Stimulated activated CD4-positive, alpha-beta T cell treated with anti-CD3 and anti-CD28 coated beads, Interleukin-15, amount 100 ng/mL, for 24 hours (primary cell): ENCODE measurements around the gene MACROH2A2.
"Not testable (repeated sequence)": the region's sequence is repeated elsewhere in the genome, so short reads cannot be mapped to it uniquely, and the experiment has no call there.

Experiments used
- DNase-seq: peaks from one replicate; pipeline ENCODE4 v3.0.0-alpha.2; 2020

The MACROH2A2 gene

DNA sequence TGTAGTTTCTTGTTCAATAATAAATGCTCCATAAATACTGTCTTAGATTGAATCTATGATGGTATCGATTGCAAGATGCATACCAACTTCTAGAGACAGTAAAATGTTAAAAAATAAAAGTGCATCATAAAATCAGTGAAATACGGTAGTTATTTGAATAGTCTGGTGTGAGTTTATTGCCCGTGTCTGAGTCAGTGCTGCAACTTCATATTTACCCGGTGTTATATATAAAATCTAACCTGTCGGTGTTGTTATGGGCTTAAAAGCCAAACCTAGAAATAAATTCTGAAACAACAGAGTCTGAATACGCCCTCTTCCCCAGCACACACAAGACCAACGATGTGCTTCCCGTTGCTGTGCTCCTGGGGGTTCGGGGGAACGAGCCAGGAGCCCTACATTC, 16.3 kb downstream of the MACROH2A2 start:
- DNase-seq = no peak

DNA sequence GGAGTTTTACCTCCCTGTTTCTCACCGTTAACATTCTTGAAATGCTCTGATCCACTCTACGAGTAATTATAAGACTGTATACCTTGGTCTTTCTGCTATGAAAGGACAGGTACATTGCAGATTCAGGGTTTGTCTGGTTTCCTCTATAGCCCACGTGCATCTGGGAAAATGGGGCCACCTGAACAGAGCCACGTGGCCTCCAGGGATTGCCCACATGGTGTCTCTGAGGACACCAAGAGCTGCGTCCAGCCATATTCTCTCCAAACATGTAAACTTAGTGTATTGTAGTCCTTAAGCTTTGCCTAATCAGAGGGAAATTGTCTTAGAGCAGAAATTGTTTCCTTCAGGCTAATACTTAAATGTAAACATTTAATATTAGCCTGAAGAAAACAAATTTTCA, 16.7 kb downstream of the MACROH2A2 start:
- no peak for DNase-seq

DNA sequence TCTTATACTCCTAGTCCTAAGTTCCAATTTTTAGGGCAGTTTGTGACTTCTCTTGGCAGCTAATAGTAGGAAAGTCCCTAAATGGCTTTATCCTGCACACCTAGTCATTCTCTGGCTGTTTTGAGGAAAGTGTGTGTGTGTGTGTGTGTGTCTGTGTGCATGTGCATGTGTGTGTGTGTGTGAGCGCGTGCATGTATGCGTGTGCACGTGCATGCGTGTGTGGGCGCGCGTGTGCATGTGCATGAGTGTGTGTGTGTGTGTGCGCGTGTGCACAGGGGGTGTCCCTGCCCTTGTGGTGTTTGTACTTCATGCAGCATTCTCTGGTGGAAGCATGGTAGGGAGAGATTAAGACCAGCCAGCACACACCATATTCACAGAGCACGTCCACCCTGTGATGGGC, 18.2 kb downstream of the MACROH2A2 start:
- no peak for DNase-seq

DNA sequence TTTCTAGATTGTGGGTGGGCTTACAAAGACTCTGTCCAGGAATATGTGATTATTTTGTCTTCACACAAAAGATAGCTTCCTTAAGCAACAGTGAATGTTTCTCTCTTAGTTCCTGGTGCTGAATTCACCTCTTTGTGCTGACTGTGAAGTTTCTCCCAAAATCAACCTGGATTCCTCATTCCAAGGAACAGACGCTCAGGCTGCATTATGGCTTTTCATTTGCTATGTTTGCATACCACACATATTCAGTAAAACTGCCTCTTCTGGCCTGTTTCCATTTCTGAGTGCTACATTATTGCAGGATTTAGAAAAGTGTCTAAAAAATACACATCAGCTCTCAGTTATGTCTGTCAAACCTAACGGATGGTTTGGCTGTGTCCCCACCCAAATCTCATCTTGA, 21.5 kb downstream of the MACROH2A2 start:
- DNase-seq = no peak

DNA sequence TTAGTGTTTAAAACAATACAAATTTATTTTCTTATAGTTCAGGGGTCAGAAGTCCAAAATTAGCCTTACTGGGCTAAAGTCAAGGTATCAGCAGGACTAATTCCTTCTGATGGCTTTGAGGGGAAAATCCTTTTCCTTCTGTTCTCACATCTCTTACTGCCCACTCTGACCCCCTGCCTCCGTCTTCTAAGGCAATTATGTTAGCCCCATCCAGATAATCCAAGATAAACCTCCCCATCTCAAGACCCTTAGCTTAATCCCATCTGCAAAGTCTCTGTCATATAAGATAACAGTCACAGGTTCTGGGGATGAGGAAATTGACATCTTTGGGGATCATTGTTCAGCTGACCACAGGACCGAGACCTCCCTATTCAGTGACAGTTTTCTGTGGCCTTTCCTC, 22.3 kb downstream of the MACROH2A2 start:
- no peak for DNase-seq

DNA sequence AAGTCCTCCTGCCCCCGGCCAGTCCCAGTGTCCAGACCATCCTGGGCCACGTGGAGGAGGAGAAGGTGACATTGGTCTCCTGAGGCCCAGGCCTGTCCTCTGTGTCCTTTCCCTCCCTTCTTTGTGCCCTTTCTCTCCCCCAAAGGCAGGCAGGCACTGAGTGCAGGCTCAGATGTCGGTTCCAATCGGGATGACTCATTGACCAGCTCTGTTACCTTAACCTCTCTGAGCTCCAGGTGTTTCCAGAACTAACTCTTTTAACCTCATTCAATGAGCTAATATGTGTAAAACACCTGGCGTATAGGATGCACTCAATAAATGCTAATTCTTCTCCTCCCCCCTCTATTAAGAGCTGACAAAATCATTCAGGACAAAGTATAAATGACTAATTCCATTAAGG, 25.7 kb downstream of the MACROH2A2 start:
- no peak for DNase-seq

DNA sequence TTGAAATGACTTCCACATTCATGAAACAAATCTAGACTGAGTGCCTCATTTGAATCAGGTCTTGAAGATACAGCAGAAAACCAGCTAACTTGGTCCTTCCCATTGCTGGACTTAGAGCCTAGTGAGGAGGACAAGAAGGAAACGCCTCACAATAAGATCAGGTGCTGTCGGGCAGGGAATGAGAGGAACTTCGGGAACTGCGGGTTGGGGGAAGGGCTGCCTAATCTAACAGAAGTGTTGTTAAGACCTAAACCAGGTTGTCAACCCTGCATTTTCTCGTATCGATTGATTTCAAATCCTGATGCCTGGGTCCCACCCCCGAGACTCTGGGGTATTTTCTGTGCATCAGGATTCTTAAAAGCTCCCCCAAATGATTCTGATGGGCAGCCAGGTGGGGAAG, 26.3 kb downstream of the MACROH2A2 start:
- DNase-seq = no peak

DNA sequence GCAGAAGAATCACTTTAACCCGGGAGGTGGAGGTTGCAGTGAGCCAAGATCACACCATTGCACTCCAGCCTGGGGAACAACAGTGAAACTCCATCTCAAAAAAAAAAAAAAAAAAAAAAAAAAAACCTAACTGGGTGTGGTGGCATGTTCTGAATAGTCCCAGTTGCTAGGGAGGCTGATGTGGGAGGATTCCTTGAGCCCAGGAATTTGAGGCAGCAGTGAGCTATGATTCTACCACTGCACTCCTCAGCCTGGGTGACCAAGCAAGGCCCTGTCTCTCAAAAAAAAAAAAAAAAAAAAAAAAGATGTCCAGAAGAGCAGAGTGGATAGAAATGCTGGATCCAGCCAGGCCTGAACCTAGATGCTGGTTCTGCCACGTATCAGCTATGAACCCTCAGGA, 28.1 kb downstream of the MACROH2A2 start:
- not testable (repeated sequence) for DNase-seq

DNA sequence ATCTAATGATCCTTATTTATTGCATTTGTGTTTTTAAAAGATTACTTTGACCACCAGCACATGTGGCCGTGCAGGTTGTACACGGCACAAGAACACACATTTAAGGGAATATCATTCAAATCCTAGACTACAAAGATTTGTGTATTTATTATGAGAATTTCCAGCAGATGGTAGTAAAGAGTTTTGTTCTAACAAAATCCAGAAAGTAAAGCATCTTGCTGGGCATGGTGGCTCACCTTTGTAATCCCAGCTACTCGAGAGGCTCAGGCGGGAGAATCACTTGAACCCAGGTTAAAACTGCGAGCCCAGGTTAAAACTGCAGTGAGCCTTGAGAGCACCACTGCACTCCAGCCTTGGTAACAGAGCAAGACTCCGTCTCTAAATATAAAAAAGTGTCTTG, 31.5 kb downstream of the MACROH2A2 start:
- no peak for DNase-seq

DNA sequence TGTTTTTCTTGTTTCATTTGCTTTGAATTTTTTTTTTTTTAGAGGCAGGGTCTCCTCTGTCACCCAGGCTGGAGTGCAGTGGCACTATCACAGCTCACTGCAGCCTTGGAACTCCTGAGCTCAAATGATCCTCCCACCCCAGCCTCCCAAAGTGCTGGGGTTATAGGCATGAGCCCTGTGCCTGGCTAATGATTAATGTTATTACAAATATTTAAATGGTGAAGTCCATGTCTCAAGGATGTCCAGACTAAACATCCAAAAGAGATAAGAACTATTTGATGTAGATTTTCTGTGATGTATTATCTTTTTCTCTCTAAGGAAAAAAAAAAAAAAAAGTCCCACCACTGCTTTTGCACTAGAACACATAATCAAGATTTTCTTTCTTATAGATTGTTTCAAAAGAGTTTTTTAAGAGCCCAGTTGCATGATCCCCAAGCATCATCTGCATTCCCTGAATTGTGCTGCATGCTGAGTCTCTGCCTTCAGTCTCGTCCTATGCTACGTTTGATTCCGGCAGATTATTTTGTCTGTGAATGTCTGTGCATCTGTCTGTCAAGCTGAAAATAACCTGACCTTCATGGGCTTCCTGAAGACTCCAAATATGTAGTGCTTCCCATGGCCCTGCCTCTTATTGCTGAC, 33.4 kb downstream of the MACROH2A2 start:
- no peak for DNase-seq

DNA sequence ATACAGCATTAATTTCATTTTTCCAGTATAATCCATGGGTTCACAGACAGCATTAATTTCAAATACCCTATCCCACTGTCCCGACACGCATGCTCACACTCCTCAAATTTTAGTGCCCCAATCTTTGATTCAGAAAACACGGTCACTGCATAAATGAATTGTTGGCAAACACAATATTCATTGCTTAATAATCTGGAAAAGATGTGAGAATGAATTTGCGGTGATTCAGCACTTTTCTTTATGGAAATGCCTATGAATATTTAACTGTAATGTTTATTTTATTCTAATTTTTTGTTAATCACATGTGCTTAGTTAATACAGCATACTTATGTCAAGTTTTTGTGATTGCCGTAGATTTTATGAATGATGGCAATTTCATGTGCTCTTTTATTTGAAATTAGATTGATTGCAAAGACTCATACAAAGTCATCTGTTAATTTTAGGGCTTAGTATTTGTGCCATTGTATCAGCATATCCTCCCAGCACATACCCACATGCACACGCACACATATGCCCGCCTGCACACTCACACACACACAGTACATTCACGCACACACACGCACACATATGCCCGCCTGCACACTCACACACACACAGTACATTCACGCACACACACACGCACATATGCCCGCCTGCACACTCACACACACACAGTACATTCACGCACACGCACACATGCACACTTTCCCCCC, 35.1 kb downstream of the MACROH2A2 start:
- DNase-seq = no peak

DNA sequence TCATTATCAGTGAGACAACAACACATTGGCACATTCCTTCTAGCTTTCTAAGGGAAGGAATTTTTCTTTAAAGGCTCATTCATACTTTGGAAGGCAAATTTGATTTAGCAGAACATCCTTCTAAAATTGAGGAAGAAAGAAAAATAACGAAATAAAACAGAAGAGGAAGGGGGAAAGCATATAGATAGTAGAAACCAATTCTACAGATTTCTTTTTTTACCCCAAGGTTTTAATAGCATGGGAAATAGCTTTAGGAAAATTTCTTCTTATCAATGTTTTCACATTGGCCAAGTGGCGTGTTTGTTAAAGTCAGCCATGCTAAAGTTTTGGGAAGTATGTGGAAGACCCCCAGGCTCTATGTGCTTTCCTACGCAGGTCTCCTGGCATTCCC, 35.7 kb downstream of the MACROH2A2 start:
- no peak for DNase-seq

DNA sequence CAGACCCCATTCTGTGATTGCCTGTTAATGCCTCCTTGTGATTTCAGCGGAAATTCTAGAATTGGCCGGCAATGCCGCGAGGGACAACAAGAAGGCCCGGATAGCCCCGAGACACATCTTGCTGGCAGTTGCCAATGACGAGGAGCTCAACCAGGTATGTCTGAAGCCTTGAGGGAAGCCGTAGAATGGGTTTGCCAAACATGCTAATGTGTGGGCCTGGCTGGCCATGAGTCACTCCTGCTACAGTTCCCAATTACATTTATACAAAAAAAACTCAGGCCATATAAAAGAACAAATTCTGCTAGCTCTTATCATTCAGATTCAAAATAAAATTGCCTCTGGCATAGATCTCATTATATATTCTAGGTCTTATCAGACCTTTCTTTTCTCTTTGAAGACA, 37.4 kb downstream of the MACROH2A2 start:
- DNase-seq = no peak

DNA sequence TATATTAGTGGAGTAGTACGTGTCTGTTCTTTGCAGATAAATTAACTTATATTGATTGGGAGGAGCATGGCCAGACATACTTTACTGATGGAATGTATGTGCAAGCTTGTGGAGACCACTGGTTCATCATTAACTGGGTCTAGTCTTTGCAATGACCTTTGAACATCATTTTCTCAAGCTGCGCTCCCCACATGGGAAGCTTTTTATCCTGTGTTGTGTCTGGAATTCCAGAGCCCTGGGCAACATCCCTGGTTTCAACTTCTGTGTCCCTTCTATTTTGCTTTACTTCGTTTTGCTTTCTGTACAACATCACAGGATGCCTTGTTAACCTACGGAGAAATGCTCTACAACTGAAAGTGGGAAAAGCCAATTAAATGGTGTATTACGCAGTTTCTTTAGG, 38.3 kb downstream of the MACROH2A2 start:
- DNase-seq = no peak

DNA sequence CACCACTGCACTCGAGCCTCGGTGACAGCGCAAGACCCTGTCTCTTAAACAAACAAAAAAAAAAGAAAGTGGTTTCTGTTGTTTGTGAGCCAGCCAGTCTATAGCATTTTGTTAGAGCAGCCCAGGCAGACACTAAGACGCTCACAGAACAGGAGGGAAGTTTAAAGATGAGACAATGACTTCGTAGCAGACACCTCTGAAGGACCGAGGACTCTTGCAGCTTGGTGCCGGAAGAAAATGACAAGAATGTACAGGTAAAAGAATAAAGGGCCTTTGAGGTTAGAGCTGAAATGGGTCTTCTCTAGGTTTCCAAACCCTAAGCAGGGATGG, 39.7 kb downstream of the MACROH2A2 start:
- DNase-seq = no peak

DNA sequence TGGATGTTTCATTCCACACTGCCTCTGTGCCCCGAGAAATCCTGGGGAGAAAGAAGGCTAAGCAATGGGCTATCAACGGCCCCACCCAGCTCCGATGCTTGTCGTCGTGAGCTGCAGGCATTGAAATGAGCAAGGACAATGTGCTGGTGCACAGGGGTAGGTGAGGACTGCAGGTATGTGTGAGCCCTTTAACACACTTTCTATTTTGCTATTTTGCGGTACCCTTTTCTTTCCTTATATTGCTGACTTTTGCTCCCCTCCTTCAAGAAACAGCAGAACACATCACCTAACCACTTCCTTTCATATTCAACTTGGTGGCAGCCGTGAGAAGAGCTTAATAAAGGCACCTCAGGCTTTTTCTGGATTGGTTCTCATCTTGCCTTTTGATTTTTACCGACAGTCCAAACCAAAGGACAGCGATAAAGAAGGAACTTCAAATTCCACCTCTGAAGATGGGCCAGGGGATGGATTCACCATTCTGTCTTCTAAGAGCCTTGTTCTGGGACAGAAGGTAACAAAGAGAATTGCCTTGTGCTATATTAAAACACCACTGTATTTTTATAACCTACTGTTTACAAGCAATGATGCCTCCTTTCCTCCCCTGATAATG, 40.8 kb downstream of the MACROH2A2 start:
- peak; percentile 27 for DNase-seq

DNA sequence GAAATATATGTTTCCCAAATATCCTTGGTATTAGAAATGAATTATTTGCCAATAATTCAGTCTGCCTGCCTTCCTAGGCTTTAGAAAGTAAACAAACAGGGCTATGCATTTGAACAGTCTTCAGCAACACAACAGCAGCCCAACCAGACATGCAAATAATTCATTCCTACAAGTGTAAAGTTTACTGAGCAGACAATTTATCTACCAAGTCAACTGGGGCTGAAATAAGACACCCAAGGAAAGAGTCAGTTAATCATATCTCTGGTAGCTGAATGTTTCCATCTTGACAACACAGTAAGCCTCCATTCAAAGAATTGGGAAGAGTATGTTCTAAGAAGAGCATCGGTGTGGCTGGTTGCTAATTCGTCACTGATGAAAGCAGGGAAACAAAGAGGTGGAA, 41.6 kb downstream of the MACROH2A2 start:
- DNase-seq = no peak

DNA sequence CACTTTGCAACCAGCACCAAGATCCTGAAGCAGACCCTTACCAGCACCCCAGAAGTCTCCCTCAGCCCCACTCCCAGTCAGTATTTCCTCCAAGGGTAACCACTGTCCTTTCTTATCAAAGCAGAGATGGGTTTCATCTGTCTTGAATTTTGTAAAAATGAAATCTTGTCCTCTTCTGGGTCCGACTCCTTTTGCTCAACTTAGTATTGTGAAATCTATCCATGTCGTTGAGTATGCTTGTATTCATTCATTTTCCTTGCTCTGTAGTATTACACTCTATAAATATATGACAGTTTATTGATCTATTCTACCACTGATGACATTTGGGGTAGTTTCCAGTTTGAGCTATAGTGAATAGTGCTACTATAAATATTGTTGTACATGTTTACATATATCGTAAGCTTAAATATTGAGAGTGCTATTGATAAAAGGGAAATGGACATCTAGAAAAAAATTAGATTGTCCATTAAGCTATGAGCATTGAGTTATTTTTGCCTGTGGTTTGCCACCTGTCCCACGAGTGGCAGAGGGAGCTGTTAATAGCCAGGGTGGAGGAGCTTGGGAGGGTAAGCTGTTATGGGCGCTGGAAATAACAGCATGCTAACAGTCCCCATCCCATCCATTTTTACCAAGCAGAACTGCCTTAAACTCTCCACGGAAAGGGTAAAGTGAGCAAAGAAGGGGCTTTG, 43.5 kb downstream of the MACROH2A2 start:
- no peak for DNase-seq

DNA sequence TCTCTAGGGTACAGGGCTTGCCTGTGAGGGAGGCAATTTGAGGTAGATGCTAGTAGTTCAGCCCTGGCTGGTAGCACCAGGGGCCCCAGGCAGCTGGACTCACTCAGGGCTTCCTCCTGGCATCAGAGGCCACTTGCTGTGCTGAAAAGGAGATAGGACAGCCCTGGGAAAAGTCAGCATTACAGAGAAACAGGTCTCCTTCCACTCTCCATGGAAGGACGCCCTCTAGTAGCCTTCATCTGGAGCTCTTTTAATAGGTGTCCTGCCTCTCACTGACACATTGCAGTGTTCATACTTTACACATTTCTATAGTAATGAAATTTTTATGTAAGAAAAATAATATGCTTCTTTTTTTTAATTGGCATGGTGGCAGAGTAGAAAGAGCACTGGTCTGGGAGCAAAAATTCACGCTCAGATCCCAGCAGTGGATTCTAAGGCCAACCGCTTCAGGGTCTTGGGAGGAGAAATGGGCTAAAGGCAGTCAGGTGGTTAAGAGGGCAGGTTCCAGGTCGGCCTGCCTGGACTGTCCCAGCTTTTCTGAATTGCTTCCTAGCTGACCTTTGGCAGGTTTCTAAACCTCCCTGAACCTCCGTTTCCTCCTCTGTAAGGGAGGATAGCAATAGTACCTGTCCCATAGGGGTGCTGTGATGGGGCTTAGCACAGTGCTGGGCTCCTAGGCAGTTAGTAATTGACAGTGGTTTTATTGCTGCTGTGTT, 44.2 kb downstream of the MACROH2A2 start:
- no peak for DNase-seq

DNA sequence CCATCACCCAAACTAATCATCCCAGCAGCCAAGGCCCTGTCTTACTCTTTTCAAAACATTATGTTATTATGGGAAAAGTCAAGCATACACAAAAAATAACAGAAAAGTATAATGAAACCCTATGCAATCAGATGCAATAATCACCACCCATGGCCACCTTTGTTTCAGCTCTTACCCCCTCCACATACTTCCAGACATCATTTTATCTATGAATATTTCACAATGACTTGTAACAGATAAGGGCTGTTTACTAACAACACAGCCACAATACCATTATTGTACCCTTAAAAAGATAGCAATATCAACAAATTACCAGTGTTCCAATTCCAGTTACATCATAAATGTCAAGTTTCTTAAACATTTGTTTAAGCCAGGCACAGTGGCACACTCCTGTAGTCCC, 44.8 kb downstream of the MACROH2A2 start:
- DNase-seq = no peak

DNA sequence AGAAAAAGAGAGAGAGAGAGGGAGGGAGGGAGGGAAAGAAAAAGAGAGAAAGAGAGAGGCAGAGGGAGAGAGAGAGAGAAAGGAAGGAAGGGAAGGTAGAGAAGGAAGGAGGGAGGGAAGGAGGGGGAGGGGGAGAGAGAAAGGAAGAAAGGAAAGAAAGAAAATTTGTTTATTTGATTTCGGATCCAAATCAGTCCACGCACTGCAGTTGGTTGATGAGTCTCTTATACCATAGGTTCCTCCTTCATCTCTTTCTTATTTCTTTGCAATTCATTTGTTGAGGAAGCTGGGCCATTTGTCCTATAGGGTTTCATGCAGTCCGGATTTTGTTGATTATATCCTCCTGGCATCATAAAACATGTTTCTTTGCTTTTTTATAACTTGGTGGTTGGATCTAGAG, 45.6 kb downstream of the MACROH2A2 start:
- DNase-seq = no peak

DNA sequence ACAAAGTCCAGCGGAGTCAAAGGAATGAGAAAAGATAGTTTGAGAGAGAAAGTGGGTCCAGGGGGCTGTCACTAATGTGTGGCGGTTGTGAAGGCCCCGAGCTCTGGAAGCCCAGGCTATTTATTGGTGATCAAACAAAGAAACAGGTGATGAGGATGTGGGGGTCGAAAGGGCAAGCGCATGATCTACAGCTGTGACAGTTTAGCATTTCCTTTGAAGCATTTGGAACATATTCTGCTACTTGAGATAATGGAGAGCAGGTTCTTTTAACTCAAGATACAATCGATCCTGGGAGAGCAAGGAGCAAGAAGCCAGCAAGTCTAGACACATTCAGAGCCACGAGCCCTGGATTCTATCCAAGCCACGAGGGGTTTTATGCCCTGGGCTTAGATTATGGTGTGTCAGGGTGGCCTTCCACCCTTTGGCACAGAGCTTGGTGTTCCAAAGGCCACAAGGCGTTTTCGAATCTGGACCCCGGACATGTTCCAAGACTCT, 48.5 kb downstream of the MACROH2A2 start:
- not testable (repeated sequence) for DNase-seq

DNA sequence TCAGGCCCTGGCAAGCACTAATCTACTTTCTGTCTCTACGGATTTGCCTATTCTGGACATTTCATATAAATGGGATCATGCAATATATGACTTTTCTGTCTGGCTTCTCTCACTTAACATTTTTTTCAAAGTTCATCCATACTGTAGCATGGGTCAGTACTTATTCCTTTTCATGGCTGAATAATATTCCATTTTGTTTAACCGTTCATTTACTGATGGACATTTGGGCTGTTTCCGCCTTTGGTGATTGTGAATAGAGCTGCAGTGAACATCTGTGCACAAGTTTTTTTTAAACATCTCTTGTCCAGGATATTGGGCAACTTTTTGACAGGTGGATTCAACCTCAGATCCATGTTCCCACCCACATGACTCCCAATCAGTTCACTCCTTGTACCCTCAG, 49.0 kb downstream of the MACROH2A2 start:
- DNase-seq = no peak
